H1 (cell line): Measurements from ENCODE around the gene PRDM2. TPM values are rescaled to one million over a fixed set of nuclear protein-coding genes. Genes with fewer than 3 reads are reported as not detected.

Experiments
- CTCF ChIA-PET: fragments of 300-600 bp; sonication (Branson Sonifier 250); formaldehyde crosslinking; loops from one replicate; lab custom pipeline; 2021; ENCODE audit not compliant: partially characterized antibody; lab: Charles Lee
- POLR2A ChIA-PET: fragments of 300-600 bp; sonication (Branson Sonifier 250); formaldehyde crosslinking; loops from one replicate; lab custom pipeline; 2021; ENCODE audit warnings: inconsistent platforms; ENCODE audit not compliant: partially characterized antibody; lab: Charles Lee
- DNase-seq, 2 experiments: peaks; one replicate each; pipeline versions ENCODE4 v3.0.0 to v3.0.0-alpha.2; 2010 to 2022; ENCODE audit warnings: low spot score in 2 of 2, low read depth in 1 of 2, mixed read lengths in 1 of 2
- FAIRE-seq: peaks from 2 replicates; lab custom pipeline; 2011; peaks lifted over from hg19 to GRCh38; lab: Jason Lieb, UNC
- H2AFZ ChIP-seq: 2 replicates; pipeline ENCODE4 v1.8.1; 2012; ENCODE audit warnings: low read length, inconsistent platforms
- H2AK5ac ChIP-seq: 2 replicates; pipeline ENCODE4 v1.6.1; 2013; ENCODE audit warnings: low read depth, low read length
- H2BK120ac ChIP-seq: replicated peaks from 2 replicates; pipeline ENCODE3; 2013; ENCODE audit warnings: low read depth, low read length, inconsistent platforms
- H2BK12ac ChIP-seq: 2 replicates; pipeline ENCODE4 v1.6.1; 2013; ENCODE audit warnings: low read depth, low read length
- H2BK15ac ChIP-seq: 2 replicates; pipeline ENCODE4 v1.6.1; 2013; ENCODE audit warnings: low read length
- H2BK20ac ChIP-seq: 2 replicates; pipeline ENCODE4 v1.6.1; 2013; ENCODE audit warnings: low read length
- H2BK5ac ChIP-seq: 2 replicates; pipeline ENCODE4 v1.6.1; 2013; ENCODE audit warnings: low read depth, low read length
- H3K14ac ChIP-seq: 2 replicates; pipeline ENCODE4 v1.6.1; 2013; ENCODE audit warnings: inconsistent platforms; ENCODE audit not compliant: insufficient read length
- H3K18ac ChIP-seq: 2 replicates; pipeline ENCODE4 v1.6.1; 2013; ENCODE audit warnings: low read length; ENCODE audit errors: extremely low read depth
- H3K23ac ChIP-seq: 2 replicates; pipeline ENCODE4 v1.6.1; 2013; ENCODE audit warnings: inconsistent platforms; ENCODE audit not compliant: insufficient read length
- H3K23me2 ChIP-seq: 2 replicates; pipeline ENCODE4 v1.6.1; 2013; ENCODE audit warnings: low read depth, low read length
- H3K27ac ChIP-seq: 2 replicates; pipeline ENCODE4 v1.6.1; 2011; ENCODE audit warnings: low read depth, low read length, inconsistent platforms
- H3K27me3 ChIP-seq, 4 experiments: replicated peaks in 1 of 4; 1 replicate in 1 of 4; 2 replicates in 3 of 4; pipeline versions ENCODE4 v1.6.1 to v1.8.1; 2011 to 2013; ENCODE audit warnings: low read length in 3 of 4, mild to moderate bottlenecking in 3 of 4, inconsistent platforms in 2 of 4, mixed read lengths in 2 of 4, moderate library complexity in 1 of 4; ENCODE audit not compliant: control insufficient read depth in 3 of 4, insufficient read depth in 3 of 4; ENCODE audit errors: extremely low read depth in 1 of 4
- H3K36me3 ChIP-seq, 4 experiments: 2 replicates each; pipeline versions ENCODE4 v1.6.1 to v1.8.1; 2011 to 2013; ENCODE audit warnings: mild to moderate bottlenecking in 4 of 4, low read length in 3 of 4, moderate library complexity in 2 of 4, control low read depth in 1 of 4, inconsistent platforms in 1 of 4; ENCODE audit not compliant: insufficient read depth in 4 of 4, control insufficient read depth in 2 of 4
- H3K4ac ChIP-seq: replicated peaks from 2 replicates; pipeline ENCODE3; 2013; ENCODE audit warnings: low read length, low read depth, mixed read lengths, inconsistent platforms; ENCODE audit not compliant: insufficient read length
- H3K4me1 ChIP-seq, 4 experiments: replicated peaks in 1 of 4; 1 replicate in 1 of 4; 2 replicates in 3 of 4; pipeline versions ENCODE4 v1.6.1 to v1.8.1; 2011 to 2013; ENCODE audit warnings: low read length in 3 of 4, inconsistent platforms in 2 of 4, mixed read lengths in 1 of 4; ENCODE audit not compliant: insufficient read depth in 4 of 4, control insufficient read depth in 3 of 4
- H3K4me2 ChIP-seq, 2 experiments: 2 replicates each; pipeline versions ENCODE4 v1.6.1 to v1.8.1; 2011 to 2013; ENCODE audit warnings: low read depth in 2 of 2, low read length in 2 of 2, control low read depth in 1 of 2, inconsistent platforms in 1 of 2, mild to moderate bottlenecking in 1 of 2; ENCODE audit not compliant: insufficient read depth in 1 of 2
- H3K4me3 ChIP-seq, 4 experiments: fragments of 200-600, 300-600 bp in 1 of 4; sonication (generic), shearing (Covaris generic), sonication (Bioruptor Twin) in 1 of 4; 2 replicates each; pipeline versions ENCODE4 v1.5.1 to v1.8.1; 2011 to 2016; ENCODE audit warnings: low read length in 4 of 4, low read depth in 3 of 4, control low read depth in 2 of 4, inconsistent platforms in 2 of 4, mild to moderate bottlenecking in 2 of 4, mixed read lengths in 1 of 4, moderate library complexity in 1 of 4; ENCODE audit not compliant: insufficient read depth in 2 of 4; ENCODE audit errors: extremely low read depth in 1 of 4
- H3K56ac ChIP-seq: replicated peaks from 2 replicates; pipeline ENCODE3; 2013; ENCODE audit warnings: low read depth, mild to moderate bottlenecking, mixed read lengths, low read length, inconsistent platforms; ENCODE audit not compliant: insufficient read length
- H3K79me1 ChIP-seq: 2 replicates; pipeline ENCODE4 v1.6.1; 2013; ENCODE audit warnings: low read depth, low read length, control low read depth
- H3K79me2 ChIP-seq, 2 experiments: 2 replicates each; pipeline versions ENCODE4 v1.6.1 to v1.8.1; 2012 to 2013; ENCODE audit warnings: low read length in 2 of 2, mild to moderate bottlenecking in 2 of 2, inconsistent platforms in 1 of 2; ENCODE audit not compliant: insufficient read depth in 2 of 2, control insufficient read depth in 1 of 2
- H3K9ac ChIP-seq, 4 experiments: replicated peaks in 1 of 4; 1 replicate in 1 of 4; 2 replicates in 3 of 4; pipeline versions ENCODE4 v1.6.1 to v1.8.1; 2011 to 2013; ENCODE audit warnings: low read depth in 3 of 4, low read length in 3 of 4, control low read depth in 2 of 4, mild to moderate bottlenecking in 2 of 4, moderate library complexity in 2 of 4, inconsistent platforms in 1 of 4; ENCODE audit errors: extremely low read depth in 1 of 4
- H3K9me3 ChIP-seq, 2 experiments: 2 replicates each; pipeline versions ENCODE4 v1.6.1 to v1.8.1; 2012 to 2013; ENCODE audit warnings: mild to moderate bottlenecking in 2 of 2, moderate library complexity in 2 of 2, control low read depth in 1 of 2, inconsistent platforms in 1 of 2, low read depth in 1 of 2, low read length in 1 of 2, mixed read lengths in 1 of 2; ENCODE audit not compliant: insufficient read depth in 2 of 2
- H4K20me1 ChIP-seq, 2 experiments: replicated peaks in 1 of 2; 2 replicates each; pipeline versions ENCODE3 to v1.8.1; 2011 to 2013; ENCODE audit warnings: inconsistent platforms in 2 of 2, low read length in 2 of 2, mild to moderate bottlenecking in 1 of 2; ENCODE audit not compliant: insufficient read depth in 2 of 2, control insufficient read depth in 1 of 2
- H4K5ac ChIP-seq: 2 replicates; pipeline ENCODE4 v1.6.1; 2013; ENCODE audit warnings: low read length, low read depth, mixed read lengths, inconsistent platforms; ENCODE audit not compliant: insufficient read length
- H4K8ac ChIP-seq: 2 replicates; pipeline ENCODE4 v1.8.0; 2013; ENCODE audit warnings: mild to moderate bottlenecking, moderate library complexity, low read length, inconsistent platforms; ENCODE audit not compliant: insufficient read depth; ENCODE audit errors: extremely low read depth
- H4K91ac ChIP-seq: replicated peaks from 2 replicates; pipeline ENCODE3; 2013; ENCODE audit warnings: low read length, mixed read lengths, inconsistent platforms; ENCODE audit not compliant: insufficient read length
- TAF1 ChIP-seq: IDR thresholded peaks from 2 replicates; pipeline ENCODE4 v1.6.1; 2011; ENCODE audit warnings: mild to moderate bottlenecking, low read depth, low read length
- WGBS, 2 experiments: shearing (Covaris generic) in 1 of 2; methylation state at CpG; one replicate each; pipeline versions ENCODE4 v1.1.6 to v1.1.7; 2013 to 2015; ENCODE audit warnings: low lambda C conversion rate in 2 of 2, mixed read lengths in 2 of 2, inconsistent platforms in 1 of 2, low coverage in 1 of 2, missing lambda C conversion rate in 1 of 2; ENCODE audit not compliant: insufficient replicate concordance in 2 of 2, insufficient coverage in 1 of 2, insufficient read length in 1 of 2; ENCODE audit errors: extremely low coverage in 1 of 2, missing lambda C conversion rate in 1 of 2; 5-methylcytosine and 5-hydroxymethylcytosine counted together
- polyA plus RNA-seq, 7 experiments: library from polyadenylated mRNA; depleted of rRNA in 3 of 7; stranded (reverse) in 5 of 7; unstranded in 2 of 7; fragments of >200 nt in 5 of 7; fragments of 200-250 nt in 2 of 7; gene quantifications; 1 replicate in 5 of 7; 2 replicates in 1 of 7; 4 replicates in 1 of 7; pipeline versions ENCODE4 v1.2.1 to v1.2.3, GENCODE V29; 2011 to 2013; ENCODE audit warnings: missing spikeins in 2 of 7, mixed read lengths in 2 of 7
- total RNA-seq: library from RNA; stranded (reverse); fragmentation: NEBNext Ultra II Directional; extraction: Animal tissue kit (Norgen Biotek cat#: 25700); gene quantifications from 2 replicates; pipeline ENCODE4 v1.2.1, GENCODE V29; 2021
- TF ChIP-seq, protein P1 (sequence below): IDR thresholded peaks from 2 replicates; pipeline ENCODE4 v1.6.1; 2011; ENCODE audit warnings: low read depth, mild to moderate bottlenecking, low read length; ENCODE audit not compliant: insufficient read depth

Gene PRDM2
- total and polyA plus RNA-seq, 2 of the 8 experiments (the other 6 are each of a cell fraction or from before 2014, with no cell fraction given), result 5.8 to 21.2 TPM

DNA sequence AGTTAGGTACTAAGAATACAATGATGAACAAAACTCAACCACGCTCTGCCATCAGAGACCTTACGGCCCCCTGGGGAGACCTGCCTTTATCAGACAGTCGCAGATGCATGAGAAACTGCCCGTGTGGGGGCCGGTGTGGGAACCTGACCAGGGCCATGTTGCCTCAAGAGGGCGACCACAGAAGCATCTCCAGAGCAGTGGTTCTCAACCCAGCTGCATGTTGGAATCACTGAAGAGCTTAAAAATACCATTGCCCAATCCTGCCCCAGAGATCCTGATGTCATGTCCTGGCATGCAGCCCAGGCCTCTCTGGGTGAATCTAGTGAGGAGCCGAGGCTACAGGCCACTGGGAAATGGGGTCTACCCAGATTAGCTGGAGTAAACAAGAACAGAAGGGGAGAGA, 108.7 kb downstream of the PRDM2 start:
- H3K79me2 ChIP-seq, result no peaks in the 10 kb centered on the region
- H4K20me1 ChIP-seq, result peaks cover 0 to 2% of the 10 kb centered on the region in 2 experiments
- no peaks in the 10 kb centered on the region for H3K4me1 ChIP-seq
- H3K4me3 ChIP-seq, result no peak overlapping the region
- no peaks in the 10 kb centered on the region for H3K36me3 ChIP-seq
- no peak overlapping the region for H2AFZ ChIP-seq
- H2BK12ac ChIP-seq, result no peak overlapping the region
- no peak overlapping the region for H3K4me2 ChIP-seq
- H4K5ac ChIP-seq, result no peak overlapping the region
- H2BK120ac ChIP-seq, result no peak overlapping the region
- H3K27me3 ChIP-seq, result no peaks in the 10 kb centered on the region; a peak in 1 of 7 replicates
- no peak overlapping the region for H3K56ac ChIP-seq
- no peak overlapping the region for H2AK5ac ChIP-seq
- no peaks in the 10 kb centered on the region for H3K79me1 ChIP-seq
- no peak overlapping the region for H2BK15ac ChIP-seq
- WGBS, 2 experiments, result 88% methylated on average over 7 of the region's 7 CpGs; no CpG with 5 or more reads in 1 of the 2 experiments
- no peak overlapping the region for H3K14ac ChIP-seq
- ChIA-PET POLR2A (no interaction called here), CTCF (interaction anchor here (0.9 to 2.0 kb wide), 8 partner anchors 10 to 145 kb away, joined by 3 to 5 read pairs (median 4); no protein-coding TSS in a partner anchor)
- no peak overlapping the region for H4K8ac ChIP-seq
- H2BK20ac ChIP-seq, result no peak overlapping the region
- FAIRE-seq (no peak), DNase-seq (no peak)
- no peaks in the 10 kb centered on the region; the same call in 1 of the 2 replicates for H3K23me2 ChIP-seq
- no peak overlapping the region for H3K23ac ChIP-seq
- no peak overlapping the region for H3K4ac ChIP-seq
- no peak overlapping the region for H4K91ac ChIP-seq
- H3K27ac ChIP-seq, result no peak overlapping the region
- no peak overlapping the region for H3K9ac ChIP-seq
- no peak overlapping the region for H2BK5ac ChIP-seq
- no peak overlapping the region for H3K18ac ChIP-seq
- no peaks in the 10 kb centered on the region for H3K9me3 ChIP-seq
- no peak for TF ChIP-seq TAF1
- TF ChIP-seq, protein P1, sequence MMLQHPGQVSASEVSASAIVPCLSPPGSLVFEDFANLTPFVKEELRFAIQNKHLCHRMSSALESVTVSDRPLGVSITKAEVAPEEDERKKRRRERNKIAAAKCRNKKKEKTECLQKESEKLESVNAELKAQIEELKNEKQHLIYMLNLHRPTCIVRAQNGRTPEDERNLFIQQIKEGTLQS, result no peak
